Ammon's horn (tissue), 1 donor: ENCODE measurements around the gene RAB5IF.
"Not testable (repeated sequence)": the region's sequence is repeated elsewhere in the genome, so short reads cannot be mapped to it uniquely, and the experiment has no call there.

Source experiments
- DNase-seq: peaks from one replicate; pipeline ENCODE4 v3.0.0-alpha.2; 2016; ENCODE audit warnings: low spot score

Gene RAB5IF

GRCh38 chr20:36605399-36606157 is at the start of gene RAB5IF:
Gene RAB5IF (plus strand): TSS chr20:36605779. CDS start chr20:36605952, 173 bp downstream.
- peak; percentile 97 for DNase-seq

- no peak for DNase-seq
These were observed 42.9 kb upstream of the RAB5IF start for GRCh38 chr20:36562724-36563123.

GRCh38 chr20:36563374-36563773 is 42.2 kb upstream of the RAB5IF start:
- no peak for DNase-seq

- not testable (repeated sequence) for DNase-seq
These were observed 41.4 kb upstream of the RAB5IF start for GRCh38 chr20:36564078-36564725.

GRCh38 chr20:36564726-36565121 is 40.9 kb upstream of the RAB5IF start:
- DNase-seq: not testable (repeated sequence)

- DNase-seq: no peak
These were observed 40.1 kb upstream of the RAB5IF start for GRCh38 chr20:36565520-36565919.

- no peak for DNase-seq
These were observed 35.6 kb upstream of the RAB5IF start for GRCh38 chr20:36569847-36570429.

GRCh38 chr20:36571564-36572504 is 33.7 kb upstream of the RAB5IF start:
- DNase-seq: no peak

- no peak for DNase-seq
These were observed 32.9 kb upstream of the RAB5IF start for GRCh38 chr20:36572701-36573102.

- DNase-seq: peak; percentile 50
These were observed 32.3 kb upstream of the RAB5IF start, which contains the start of gene TGIF2 for GRCh38 chr20:36573103-36573797. Gene TGIF2 (plus strand): TSS chr20:36573597. CDS start chr20:36578775, 5,178 bp downstream.

- peak; percentile 23 for DNase-seq
These were observed 31.7 kb upstream of the RAB5IF start for GRCh38 chr20:36573798-36574365.

GRCh38 chr20:36574366-36575135 is 31.0 kb upstream of the RAB5IF start:
- no peak for DNase-seq

GRCh38 chr20:36576081-36576445 is 29.5 kb upstream of the RAB5IF start:
- no peak for DNase-seq

GRCh38 chr20:36578356-36579041 is 27.1 kb upstream of the RAB5IF start:
- DNase-seq: no peak

GRCh38 chr20:36579996-36580545 is 25.5 kb upstream of the RAB5IF start:
- DNase-seq: no peak

GRCh38 chr20:36582322-36582721 is 23.3 kb upstream of the RAB5IF start:
- DNase-seq: no peak

GRCh38 chr20:36582821-36583220 is 22.8 kb upstream of the RAB5IF start:
- no peak for DNase-seq

- no peak for DNase-seq
These were observed 21.5 kb upstream of the RAB5IF start for GRCh38 chr20:36584018-36584481.
